Astrocyte (in vitro differentiated cells and primary cell): ENCODE measurements around the gene STIM1.

Experiments
- EZH2 ChIP-seq: IDR thresholded peaks from 2 replicates; pipeline ENCODE4 v1.6.1; 2012; ENCODE audit warnings: mild to moderate bottlenecking, low read length, inconsistent platforms; ENCODE audit not compliant: insufficient read depth
- TF ChIP-seq, protein P1 (sequence below): IDR thresholded peaks from 2 replicates; pipeline ENCODE4 v1.5.1; 2011; ENCODE audit warnings: low read depth, mild to moderate bottlenecking, inconsistent platforms, low read length, moderate library complexity; ENCODE audit not compliant: insufficient read depth

DNA sequence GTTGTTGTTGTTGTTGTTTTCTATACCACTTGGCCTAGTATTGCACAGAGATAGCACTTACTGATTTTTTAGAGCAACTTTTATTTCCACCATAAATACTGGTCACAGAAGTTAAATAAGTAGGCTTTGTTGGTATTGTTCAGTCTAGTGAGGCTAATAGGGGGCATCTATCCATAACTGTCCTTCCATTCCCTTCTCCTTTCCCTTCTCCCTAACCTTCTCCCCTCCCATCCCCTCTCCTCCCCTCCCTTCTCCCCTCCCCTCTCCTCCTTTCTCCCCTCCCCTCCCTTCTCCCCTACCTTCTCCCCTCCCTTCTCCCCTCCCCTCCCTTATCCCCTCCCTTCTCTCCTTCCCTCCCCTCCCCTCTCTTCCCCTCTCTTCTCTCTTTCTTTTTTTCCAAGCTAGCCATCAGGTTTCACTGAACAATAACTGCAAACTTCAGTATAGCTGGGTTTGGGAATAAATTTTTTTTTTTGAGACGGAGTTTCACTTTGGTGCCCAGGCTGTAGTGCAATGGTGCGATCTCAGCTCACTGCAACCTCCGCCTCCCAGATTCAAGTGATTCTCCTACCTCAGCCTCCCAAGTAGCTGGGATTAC lies 56.5 kb downstream of the STIM1 start:
- TF ChIP-seq, protein P1, sequence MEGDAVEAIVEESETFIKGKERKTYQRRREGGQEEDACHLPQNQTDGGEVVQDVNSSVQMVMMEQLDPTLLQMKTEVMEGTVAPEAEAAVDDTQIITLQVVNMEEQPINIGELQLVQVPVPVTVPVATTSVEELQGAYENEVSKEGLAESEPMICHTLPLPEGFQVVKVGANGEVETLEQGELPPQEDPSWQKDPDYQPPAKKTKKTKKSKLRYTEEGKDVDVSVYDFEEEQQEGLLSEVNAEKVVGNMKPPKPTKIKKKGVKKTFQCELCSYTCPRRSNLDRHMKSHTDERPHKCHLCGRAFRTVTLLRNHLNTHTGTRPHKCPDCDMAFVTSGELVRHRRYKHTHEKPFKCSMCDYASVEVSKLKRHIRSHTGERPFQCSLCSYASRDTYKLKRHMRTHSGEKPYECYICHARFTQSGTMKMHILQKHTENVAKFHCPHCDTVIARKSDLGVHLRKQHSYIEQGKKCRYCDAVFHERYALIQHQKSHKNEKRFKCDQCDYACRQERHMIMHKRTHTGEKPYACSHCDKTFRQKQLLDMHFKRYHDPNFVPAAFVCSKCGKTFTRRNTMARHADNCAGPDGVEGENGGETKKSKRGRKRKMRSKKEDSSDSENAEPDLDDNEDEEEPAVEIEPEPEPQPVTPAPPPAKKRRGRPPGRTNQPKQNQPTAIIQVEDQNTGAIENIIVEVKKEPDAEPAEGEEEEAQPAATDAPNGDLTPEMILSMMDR: no peak
- TF ChIP-seq EZH2: no peak
